Measurements from ENCODE around the gene FAM20C. TPM values are rescaled to one million over a fixed set of nuclear protein-coding genes. Genes with fewer than 3 reads are reported as not detected.
"Not testable (repeated sequence)": the region's sequence is repeated elsewhere in the genome, so short reads cannot be mapped to it uniquely, and the experiment has no call there.

The FAM20C gene
- total RNA-seq, 1 donor from 2014 or later, result 0.11 TPM

- ATAC-seq (ENCODE audit: low read depth) (no peak), DNase-seq (no peak)
- Mint-ChIP-seq H3K4me1 (no peaks in the 10 kb centered on the region), H3K4me3 (no peak overlapping the region), H3K9me3 (no peaks in the 10 kb centered on the region), H3K27ac (no peak overlapping the region), H3K27me3 (peaks cover 7% of the 10 kb centered on the region), H3K36me3 (ENCODE audit: low read depth) (no peaks in the 10 kb centered on the region)
- ChIA-PET POLR2A (no interaction called here), CTCF (no interaction called here)
- TF ChIP-seq CTCF (IDR thresholded peaks at IDR 0.05), result no peak
- intact Hi-C loops (cut with micrococcal nuclease), result no loop called here
Observed at GRCh38 chr7:181738-182137, 10.6 kb upstream of the FAM20C start.

GRCh38 chr7:182502-182901, 9.9 kb upstream of the FAM20C start:
- CTCF ChIA-PET; H3K4me3 Mint-ChIP-seq; H3K36me3 Mint-ChIP-seq (ENCODE audit: low read depth): not testable (repeated sequence)

GRCh38 chr7:183496-184292, 8.7 kb upstream of the FAM20C start:
- ChIA-PET CTCF (no interaction called here), POLR2A (no interaction called here)
- TF ChIP-seq CTCF (IDR thresholded peaks at IDR 0.05), result no peak
- DNase-seq (no peak), ATAC-seq (ENCODE audit: low read depth) (no peak)
- no peaks in the 10 kb centered on the region for H3K4me1 Mint-ChIP-seq
- no peak overlapping the region for H3K27ac Mint-ChIP-seq
- no peaks in the 10 kb centered on the region for H3K36me3 Mint-ChIP-seq (ENCODE audit: low read depth)
- peaks cover 7% of the 10 kb centered on the region for H3K27me3 Mint-ChIP-seq
- intact Hi-C loops (cut with micrococcal nuclease), result no loop called here
- no peaks in the 10 kb centered on the region for H3K9me3 Mint-ChIP-seq
- H3K4me3 Mint-ChIP-seq, result no peak overlapping the region

More at GRCh38 chr7:182502-182901, 9.9 kb upstream of the FAM20C start:
- H3K27ac Mint-ChIP-seq; H3K9me3 Mint-ChIP-seq; DNase-seq; H3K27me3 Mint-ChIP-seq; POLR2A ChIA-PET; H3K4me1 Mint-ChIP-seq; ATAC-seq (ENCODE audit: low read depth); intact Hi-C loops (cut with micrococcal nuclease): not testable (repeated sequence)

- Mint-ChIP-seq H3K27ac (no peak overlapping the region), H3K4me1 (no peaks in the 10 kb centered on the region), H3K27me3 (peaks cover 8% of the 10 kb centered on the region), H3K36me3 (ENCODE audit: low read depth) (no peaks in the 10 kb centered on the region), H3K9me3 (no peaks in the 10 kb centered on the region), H3K4me3 (no peak overlapping the region)
- ChIA-PET CTCF (no interaction called here), POLR2A (no interaction called here)
- TF ChIP-seq CTCF (IDR thresholded peaks at IDR 0.05), result no peak
- ATAC-seq (ENCODE audit: low read depth), result no peak
- intact Hi-C loops (cut with micrococcal nuclease), result no loop called here
- no peak for DNase-seq
Observed at GRCh38 chr7:184294-185264, 7.8 kb upstream of the FAM20C start.

- ATAC-seq (ENCODE audit: low read depth) (no peak), DNase-seq (no peak)
- POLR2A ChIA-PET, result no interaction called here
- CTCF ChIA-PET, result no interaction called here
- peaks cover 2% of the 10 kb centered on the region for H3K4me1 Mint-ChIP-seq
- no peaks in the 10 kb centered on the region for H3K9me3 Mint-ChIP-seq
- peaks cover 26% of the 10 kb centered on the region for H3K27me3 Mint-ChIP-seq
- H3K4me3 Mint-ChIP-seq, result no peak overlapping the region
- intact Hi-C loops (cut with micrococcal nuclease), result no loop called here
- TF ChIP-seq CTCF (IDR thresholded peaks at IDR 0.05), result no peak
- H3K36me3 Mint-ChIP-seq (ENCODE audit: low read depth), result no peaks in the 10 kb centered on the region
- no peak overlapping the region for H3K27ac Mint-ChIP-seq
Observed at GRCh38 chr7:186516-187113, 5.8 kb upstream of the FAM20C start.
